ENCODE results near the gene CSF1R.

DNA sequence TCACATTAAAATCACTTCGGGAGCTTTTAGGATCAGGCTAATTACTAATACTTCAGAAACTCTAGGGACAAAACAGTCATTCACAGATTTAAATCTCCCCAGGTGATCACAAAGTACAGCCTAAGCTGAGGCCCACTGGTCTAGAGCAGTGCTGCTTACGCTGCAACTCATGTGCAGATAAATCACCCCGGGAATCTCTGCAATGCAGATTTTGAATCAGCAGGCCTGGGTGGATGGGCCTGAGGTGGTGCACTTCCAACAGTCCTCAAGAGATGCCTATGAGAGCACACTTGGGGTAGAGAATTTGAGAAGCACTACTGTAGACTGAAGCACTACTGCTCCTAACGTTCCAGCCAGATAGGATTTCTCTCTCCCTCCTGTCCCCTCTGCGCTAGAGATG lies 28.4 kb downstream of the CSF1R start:
- TF ChIP-seq, protein P1, sequence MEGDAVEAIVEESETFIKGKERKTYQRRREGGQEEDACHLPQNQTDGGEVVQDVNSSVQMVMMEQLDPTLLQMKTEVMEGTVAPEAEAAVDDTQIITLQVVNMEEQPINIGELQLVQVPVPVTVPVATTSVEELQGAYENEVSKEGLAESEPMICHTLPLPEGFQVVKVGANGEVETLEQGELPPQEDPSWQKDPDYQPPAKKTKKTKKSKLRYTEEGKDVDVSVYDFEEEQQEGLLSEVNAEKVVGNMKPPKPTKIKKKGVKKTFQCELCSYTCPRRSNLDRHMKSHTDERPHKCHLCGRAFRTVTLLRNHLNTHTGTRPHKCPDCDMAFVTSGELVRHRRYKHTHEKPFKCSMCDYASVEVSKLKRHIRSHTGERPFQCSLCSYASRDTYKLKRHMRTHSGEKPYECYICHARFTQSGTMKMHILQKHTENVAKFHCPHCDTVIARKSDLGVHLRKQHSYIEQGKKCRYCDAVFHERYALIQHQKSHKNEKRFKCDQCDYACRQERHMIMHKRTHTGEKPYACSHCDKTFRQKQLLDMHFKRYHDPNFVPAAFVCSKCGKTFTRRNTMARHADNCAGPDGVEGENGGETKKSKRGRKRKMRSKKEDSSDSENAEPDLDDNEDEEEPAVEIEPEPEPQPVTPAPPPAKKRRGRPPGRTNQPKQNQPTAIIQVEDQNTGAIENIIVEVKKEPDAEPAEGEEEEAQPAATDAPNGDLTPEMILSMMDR (IDR thresholded peaks at IDR 0.05; ENCODE audit: poor library complexity, severe bottlenecking) = no peak
- TF ChIP-seq POLR2AphosphoS5 (IDR thresholded peaks at IDR 0.05) = no peak
- no peak for TF ChIP-seq REST (IDR thresholded peaks at IDR 0.05; ENCODE audit: borderline replicate concordance)
- no peak for TF ChIP-seq EZH2 (IDR thresholded peaks at IDR 0.05; ENCODE audit: borderline replicate concordance, insufficient read depth, low read length, poor library complexity, severe bottlenecking)
- no peak for TF ChIP-seq EP300 (conservative IDR thresholded peaks at IDR 0.05; ENCODE audit: poor library complexity, severe bottlenecking)
- TF ChIP-seq RAD21 (conservative IDR thresholded peaks at IDR 0.05) = no peak
- no peak for TF ChIP-seq TAF1 (IDR thresholded peaks at IDR 0.05; ENCODE audit: low read depth)
- TF ChIP-seq MXI1 (conservative IDR thresholded peaks at IDR 0.05; ENCODE audit: poor library complexity, severe bottlenecking) = no peak

Data from neural cell (in vitro differentiated cells).